ENCODE data around the gene FEM1B.

Gene FEM1B

GRCh38 chr15:68311464-68311835 is 33.9 kb downstream of the FEM1B start:
- Histone ChIP-seq H3K27me3 (peaks cover 6% of the 10 kb centered on the region), H3K27ac (no peak overlapping the region), H3K4me3 (ENCODE audit: low read depth in 1 of 2, low read length in 1 of 2) (no peak overlapping the region), H3K4me1 (ENCODE audit: control insufficient read depth in 1 of 2, insufficient read depth in 1 of 2, low read depth in 1 of 2, low read length in 1 of 2) (peaks cover 2 to 4% of the 10 kb centered on the region in 2 experiments), H3K36me3 (no peaks in the 10 kb centered on the region), H3K9me3 (no peaks in the 10 kb centered on the region)
- no peak for TF ChIP-seq CTCF (IDR thresholded peaks at IDR 0.05)

GRCh38 chr15:68311859-68312557 is 34.5 kb downstream of the FEM1B start:
- Histone ChIP-seq H3K36me3 (no peaks in the 10 kb centered on the region), H3K27me3 (peaks cover 6% of the 10 kb centered on the region), H3K9me3 (no peaks in the 10 kb centered on the region), H3K4me1 (ENCODE audit: control insufficient read depth in 1 of 2, insufficient read depth in 1 of 2, low read depth in 1 of 2, low read length in 1 of 2) (no peaks in the 10 kb centered on the region), H3K27ac (no peak overlapping the region), H3K4me3 (ENCODE audit: low read depth in 1 of 2, low read length in 1 of 2) (no peak overlapping the region)
- TF ChIP-seq CTCF (IDR thresholded peaks at IDR 0.05): no peak

GRCh38 chr15:68312701-68313204 is 35.2 kb downstream of the FEM1B start:
- TF ChIP-seq CTCF (IDR thresholded peaks at IDR 0.05): no peak

GRCh38 chr15:68313501-68314410 is 36.2 kb downstream of the FEM1B start:
- no peaks in the 10 kb centered on the region for H3K36me3 ChIP-seq

More at GRCh38 chr15:68312701-68313204, 35.2 kb downstream of the FEM1B start:
- no peaks in the 10 kb centered on the region for H3K9me3 ChIP-seq
- H3K36me3 ChIP-seq: no peaks in the 10 kb centered on the region
- H3K4me3 ChIP-seq (ENCODE audit: low read depth in 1 of 2, low read length in 1 of 2): no peak overlapping the region
- no peak overlapping the region for H3K27ac ChIP-seq
- peaks cover under 1% of the 10 kb centered on the region for H3K27me3 ChIP-seq
- H3K4me1 ChIP-seq (ENCODE audit: control insufficient read depth in 1 of 2, insufficient read depth in 1 of 2, low read depth in 1 of 2, low read length in 1 of 2): no peaks in the 10 kb centered on the region

GRCh38 chr15:68314563-68314962 is 37.0 kb downstream of the FEM1B start:
- no peaks in the 10 kb centered on the region for H3K4me1 ChIP-seq (ENCODE audit: control insufficient read depth in 1 of 2, insufficient read depth in 1 of 2, low read depth in 1 of 2, low read length in 1 of 2)
- H3K27ac ChIP-seq: no peak overlapping the region
- no peak overlapping the region for H3K4me3 ChIP-seq (ENCODE audit: low read depth in 1 of 2, low read length in 1 of 2)
- no peaks in the 10 kb centered on the region for H3K27me3 ChIP-seq
- H3K36me3 ChIP-seq: no peaks in the 10 kb centered on the region
- no peaks in the 10 kb centered on the region for H3K9me3 ChIP-seq
- TF ChIP-seq CTCF (IDR thresholded peaks at IDR 0.05): no peak

More at GRCh38 chr15:68313501-68314410, 36.2 kb downstream of the FEM1B start:
- TF ChIP-seq CTCF (IDR thresholded peaks at IDR 0.05): no peak
- Histone ChIP-seq H3K4me1 (ENCODE audit: control insufficient read depth in 1 of 2, insufficient read depth in 1 of 2, low read depth in 1 of 2, low read length in 1 of 2) (no peaks in the 10 kb centered on the region), H3K4me3 (ENCODE audit: low read depth in 1 of 2, low read length in 1 of 2) (no peak overlapping the region), H3K9me3 (no peaks in the 10 kb centered on the region), H3K27ac (no peak overlapping the region), H3K27me3 (no peaks in the 10 kb centered on the region)
